Motor neuron (in vitro differentiated cells): Measurements from ENCODE around the gene IRF9. TPM values are rescaled to one million over a fixed set of nuclear protein-coding genes. Genes with fewer than 3 reads are reported as not detected.

Source experiments
- ATAC-seq, 8 experiments: fragments of 200-7000 bp; cut with Tn5 transposase; replicated peaks in 6 of 8; 2 replicates each; pipeline ENCODE4 v1.8.0; 2021; ENCODE audit warnings: mild to moderate bottlenecking in 8 of 8, moderate library complexity in 8 of 8
- H3K27ac ChIP-seq, 2 donors: fragments of 250-450 bp; sonication (Bioruptor Pico); 2 replicates each; pipeline ENCODE4 v1.9.0; 2021; ENCODE audit warnings: antibody characterized with exemption in 2 of 2, mild to moderate bottlenecking in 2 of 2, moderate library complexity in 1 of 2
- H3K4me1 ChIP-seq, 2 donors: fragments of 250-450 bp; sonication (Bioruptor Pico); replicated peaks in 1 of 2; 2 replicates each; pipeline ENCODE4 v1.6.1; 2021; ENCODE audit warnings: antibody characterized with exemption in 2 of 2, mild to moderate bottlenecking in 2 of 2, moderate library complexity in 1 of 2
- H3K4me3 ChIP-seq, 5 donors: fragments of 250-450 bp; sonication (Bioruptor Pico); 2 replicates each; pipeline ENCODE4 v1.9.0; 2021; ENCODE audit warnings: antibody characterized with exemption in 5 of 5, mild to moderate bottlenecking in 5 of 5, moderate library complexity in 4 of 5
- WGBS, 10 experiments: fragments of 450-650 bp; shearing (Covaris generic); methylation state at CpG; one replicate each; pipeline ENCODE4 v1.0.0; 2022; 5-methylcytosine and 5-hydroxymethylcytosine counted together
- in situ Hi-C, 9 experiments: fragments of 400-800 bp; cut with MboI; loops; one replicate each; pipeline ENCODE4 v1.15.0; 2021; ENCODE audit warnings: low sequenced_read_pairs in 9 of 9, low pct_unique_long_range_greater_than_20kb in 2 of 9; ENCODE audit not compliant: unreplicated experiment in 9 of 9
- total RNA-seq, 8 experiments: library from RNA; unstranded; fragments of 300-600 nt; gene quantifications; 2 replicates each; pipeline versions ENCODE4 v1.2.3 to v1.2.4, GENCODE V29; 2022

Gene IRF9
- total RNA-seq, 8 experiments from 2014 or later = 6.6 to 151 (median 34.7) TPM

GRCh38 chr14:24146453-24146977 is 14.6 kb upstream of the IRF9 start, which contains the start of gene PSME2:
PSME2 (minus strand) TSS chr14:24146610; CDS start chr14:24146581, 29 bp downstream.
- no CpG with 5 or more reads among the region's 25 CpGs for WGBS, 10 experiments
- in situ Hi-C loops = no loop called here
- ATAC-seq = peak; percentile 52 to 77 (median 72)
- peak within 1 kb of the TSS; percentile 70 to 89 for H3K27ac ChIP-seq
- peaks cover 10 to 11% of the 10 kb centered on the region in 2 donors for H3K4me1 ChIP-seq
- H3K4me3 ChIP-seq = peak within 1 kb of the TSS; percentile 59 to 87 (median 72)

GRCh38 chr14:24146978-24147760 is 13.9 kb upstream of the IRF9 start, which contains the start of gene RNF31:
RNF31 (plus strand) TSS chr14:24147498; CDS start chr14:24147699, 201 bp downstream.
- in situ Hi-C loops = no loop called here
- H3K4me3 ChIP-seq = peak within 1 kb of the TSS; percentile 59 to 87 (median 72)
- 0% methylated on average over 2 to 12 of the region's 57 CpGs; no CpG with 5 or more reads in 5 of the 10 experiments for WGBS, 10 experiments
- H3K27ac ChIP-seq = peak within 1 kb of the TSS; percentile 70 to 89
- H3K4me1 ChIP-seq = peaks cover 10% of the 10 kb centered on the region in 2 donors
- ATAC-seq = peak; percentile 81 to 88 (median 83)

- H3K27ac ChIP-seq = peak overlapping the region; percentile 5 to 69
- H3K4me3 ChIP-seq = peak overlapping the region; percentile 59 to 87 (median 72)
- 0 to 40% (median 4%) methylated on average over 1 to 9 of the region's 29 CpGs; no CpG with 5 or more reads in 5 of the 10 experiments for WGBS, 10 experiments
- in situ Hi-C loops = no loop called here
- H3K4me1 ChIP-seq = peaks cover 8 to 10% of the 10 kb centered on the region in 2 donors
- ATAC-seq = no peak
Measured at GRCh38 chr14:24147761-24148428, 13.2 kb upstream of the IRF9 start.

- no peak overlapping the region for H3K4me3 ChIP-seq
- no peak overlapping the region for H3K27ac ChIP-seq
- ATAC-seq = no peak
- in situ Hi-C loops = no loop called here
- H3K4me1 ChIP-seq = peaks cover 8 to 10% of the 10 kb centered on the region in 2 donors
- WGBS, 10 experiments = 93 to 100% (median 100%) methylated on average over 1 to 3 of the region's 3 CpGs; no CpG with 5 or more reads in 1 of the 10 experiments
Measured at GRCh38 chr14:24149302-24149969, 11.6 kb upstream of the IRF9 start.

- in situ Hi-C loops = no loop called here
Measured at GRCh38 chr14:24150061-24150460, 11.0 kb upstream of the IRF9 start.

GRCh38 chr14:24150567-24150966 is 10.5 kb upstream of the IRF9 start:
- H3K27ac ChIP-seq = no peak overlapping the region
- H3K4me3 ChIP-seq = no peak overlapping the region
- 68 to 100% (median 89%) methylated on average over 1 to 3 of the region's 9 CpGs; no CpG with 5 or more reads in 6 of the 10 experiments for WGBS, 10 experiments
- peaks cover 8 to 9% of the 10 kb centered on the region in 2 donors for H3K4me1 ChIP-seq
- in situ Hi-C loops = no loop called here
- ATAC-seq = no peak

More at GRCh38 chr14:24150061-24150460, 11.0 kb upstream of the IRF9 start:
- no peak for ATAC-seq
- WGBS, 10 experiments = 83 to 100% (median 91%) methylated on average over 2 to 5 of the region's 9 CpGs; no CpG with 5 or more reads in 5 of the 10 experiments
- no peak overlapping the region for H3K27ac ChIP-seq
- no peak overlapping the region for H3K4me3 ChIP-seq
- H3K4me1 ChIP-seq = peaks cover 8 to 10% of the 10 kb centered on the region in 2 donors

GRCh38 chr14:24150993-24151392 is 10.1 kb upstream of the IRF9 start:
- in situ Hi-C loops = no loop called here
- peaks cover 5 to 8% of the 10 kb centered on the region in 2 donors for H3K4me1 ChIP-seq
- no CpG with 5 or more reads among the region's 9 CpGs for WGBS, 10 experiments
- H3K27ac ChIP-seq = no peak overlapping the region
- ATAC-seq = no peak
- no peak overlapping the region for H3K4me3 ChIP-seq

GRCh38 chr14:24151404-24152080 is 9.5 kb upstream of the IRF9 start:
- in situ Hi-C loops = no loop called here
- Histone ChIP-seq H3K27ac (no peak overlapping the region), H3K4me3 (no peak overlapping the region), H3K4me1 (peaks cover 5 to 8% of the 10 kb centered on the region in 2 donors)
- WGBS, 10 experiments = 80 to 100% (median 100%) methylated on average over 1 to 4 of the region's 16 CpGs; no CpG with 5 or more reads in 3 of the 10 experiments
- ATAC-seq = no peak

- 90 to 97% (median 96%) methylated on average over 2 to 5 of the region's 10 CpGs; no CpG with 5 or more reads in 7 of the 10 experiments for WGBS, 10 experiments
Measured at GRCh38 chr14:24155100-24155499, 6.0 kb upstream of the IRF9 start.

GRCh38 chr14:24156840-24157239 is 4.2 kb upstream of the IRF9 start:
- in situ Hi-C loops = no loop called here
- H3K4me3 ChIP-seq = no peak overlapping the region
- no peak for ATAC-seq
- no peak overlapping the region for H3K27ac ChIP-seq
- 50 to 100% (median 88%) methylated on average over 1 of the region's 1 CpG; no CpG with 5 or more reads in 4 of the 10 experiments for WGBS, 10 experiments
- H3K4me1 ChIP-seq = peaks cover 9 to 11% of the 10 kb centered on the region in 2 donors

More at GRCh38 chr14:24155100-24155499, 6.0 kb upstream of the IRF9 start:
- ATAC-seq = no peak
- in situ Hi-C loops = no loop called here
- Histone ChIP-seq H3K4me1 (no peaks in the 10 kb centered on the region), H3K4me3 (no peak overlapping the region), H3K27ac (no peak overlapping the region)

GRCh38 chr14:24157331-24157730 is 3.7 kb upstream of the IRF9 start:
- no peak overlapping the region for H3K27ac ChIP-seq
- in situ Hi-C loops = no loop called here
- H3K4me1 ChIP-seq = peaks cover 9 to 13% of the 10 kb centered on the region in 2 donors
- ATAC-seq = no peak
- H3K4me3 ChIP-seq = no peak overlapping the region
- 60 to 100% (median 94%) methylated on average over 1 to 8 of the region's 12 CpGs; no CpG with 5 or more reads in 2 of the 10 experiments for WGBS, 10 experiments
